ENCODE results near the gene NFIX. TPM values are rescaled to one million over a fixed set of nuclear protein-coding genes. Genes with fewer than 3 reads are reported as not detected.

The NFIX gene
- total and polyA plus RNA-seq, 2 donors (not counting 1 experiment from before 2014, with no cell fraction given), result 35.7 to 74.8 TPM

- Histone ChIP-seq H3K79me2 (ENCODE audit: control insufficient read depth, insufficient read depth, low read length) (peaks cover 99% of the 10 kb centered on the region), H3K27ac (ENCODE audit: insufficient read depth, low read length) (no peak overlapping the region), H3K9ac (ENCODE audit: insufficient read depth, low read length) (no peak overlapping the region), H3K4me2 (ENCODE audit: extremely low read depth, insufficient read depth, low read length) (no peak overlapping the region), H3K4me3 (replicated peaks in 1 of 4; ENCODE audit: control extremely low read depth in 1 of 4, insufficient read depth in 1 of 4, low read depth in 3 of 4, low read length in 4 of 4) (peak overlapping the region in 1 of 4 experiments; percentile 73), H3K27me3 (ENCODE audit: control insufficient read depth, insufficient read depth, low read length) (no peaks in the 10 kb centered on the region), H2AFZ (ENCODE audit: low read length) (no peak overlapping the region), H3K4me1 (ENCODE audit: control insufficient read depth, extremely low read depth, insufficient read depth, low read length) (peaks cover 26% of the 10 kb centered on the region), H3K36me3 (ENCODE audit: control insufficient read depth, insufficient read depth, low read length) (peaks cover 12% of the 10 kb centered on the region), H3K9me3 (ENCODE audit: control insufficient read depth, insufficient read depth, low read depth, low read length) (no peaks in the 10 kb centered on the region), H4K20me1 (ENCODE audit: control insufficient read depth, extremely low read depth, insufficient read depth, low read length) (no peaks in the 10 kb centered on the region)
- no peak for DNase-seq (ENCODE audit: low read depth in 2 of 2)
- TF ChIP-seq CTCF (conservative IDR thresholded peaks at IDR 0.05 in 1 of 2, IDR thresholded peaks at IDR 0.05 in 1 of 2; ENCODE audit: low read depth in 1 of 2, low read length in 2 of 2), result no peak
These were observed 34.1 kb downstream of the NFIX start for GRCh38 chr19:13029301-13029880.

GRCh38 chr19:13029893-13030292, 34.6 kb downstream of the NFIX start:
- Histone ChIP-seq H3K4me3 (replicated peaks in 1 of 4; ENCODE audit: control extremely low read depth in 1 of 4, insufficient read depth in 1 of 4, low read depth in 3 of 4, low read length in 4 of 4) (peak overlapping the region in 1 of 4 experiments; percentile 73), H3K9me3 (ENCODE audit: control insufficient read depth, insufficient read depth, low read depth, low read length) (no peaks in the 10 kb centered on the region), H3K4me2 (ENCODE audit: extremely low read depth, insufficient read depth, low read length) (no peak overlapping the region), H3K36me3 (ENCODE audit: control insufficient read depth, insufficient read depth, low read length) (peaks cover 12% of the 10 kb centered on the region), H2AFZ (ENCODE audit: low read length) (no peak overlapping the region), H3K27ac (ENCODE audit: insufficient read depth, low read length) (no peak overlapping the region), H4K20me1 (ENCODE audit: control insufficient read depth, extremely low read depth, insufficient read depth, low read length) (no peaks in the 10 kb centered on the region), H3K9ac (ENCODE audit: insufficient read depth, low read length) (no peak overlapping the region), H3K79me2 (ENCODE audit: control insufficient read depth, insufficient read depth, low read length) (peaks cover 99% of the 10 kb centered on the region), H3K27me3 (ENCODE audit: control insufficient read depth, insufficient read depth, low read length) (no peaks in the 10 kb centered on the region), H3K4me1 (ENCODE audit: control insufficient read depth, extremely low read depth, insufficient read depth, low read length) (peaks cover 28% of the 10 kb centered on the region)
- TF ChIP-seq CTCF (conservative IDR thresholded peaks at IDR 0.05 in 1 of 2, IDR thresholded peaks at IDR 0.05 in 1 of 2; ENCODE audit: low read depth in 1 of 2, low read length in 2 of 2) (peak; percentile 39 to 56), EZH2 (IDR thresholded peaks at IDR 0.05; ENCODE audit: low read length, missing control alignments) (no peak)
- no peak for DNase-seq (ENCODE audit: low read depth in 2 of 2)

GRCh38 chr19:13031917-13032623, 36.8 kb downstream of the NFIX start:
- H3K27me3 ChIP-seq (ENCODE audit: control insufficient read depth, insufficient read depth, low read length), result no peaks in the 10 kb centered on the region
- TF ChIP-seq EZH2 (IDR thresholded peaks at IDR 0.05; ENCODE audit: low read length, missing control alignments), result no peak
- no peak for TF ChIP-seq CTCF (conservative IDR thresholded peaks at IDR 0.05 in 1 of 2, IDR thresholded peaks at IDR 0.05 in 1 of 2; ENCODE audit: low read depth in 1 of 2, low read length in 2 of 2)
- H4K20me1 ChIP-seq (ENCODE audit: control insufficient read depth, extremely low read depth, insufficient read depth, low read length), result no peaks in the 10 kb centered on the region
- H3K9ac ChIP-seq (ENCODE audit: insufficient read depth, low read length), result no peak overlapping the region
- peaks cover 12% of the 10 kb centered on the region for H3K36me3 ChIP-seq (ENCODE audit: control insufficient read depth, insufficient read depth, low read length)
- peak; percentile 72 to 78 for DNase-seq (ENCODE audit: low read depth in 2 of 2)
- peak overlapping the region; percentile 70 for H3K4me2 ChIP-seq (ENCODE audit: extremely low read depth, insufficient read depth, low read length)
- H2AFZ ChIP-seq (ENCODE audit: low read length), result no peak overlapping the region
- H3K27ac ChIP-seq (ENCODE audit: insufficient read depth, low read length), result peak overlapping the region; percentile 73
- H3K79me2 ChIP-seq (ENCODE audit: control insufficient read depth, insufficient read depth, low read length), result peaks cover 98% of the 10 kb centered on the region
- no peaks in the 10 kb centered on the region for H3K9me3 ChIP-seq (ENCODE audit: control insufficient read depth, insufficient read depth, low read depth, low read length)
- peaks cover 38% of the 10 kb centered on the region for H3K4me1 ChIP-seq (ENCODE audit: control insufficient read depth, extremely low read depth, insufficient read depth, low read length)
- peak overlapping the region in 2 of 4 experiments; percentile 12 to 38 for H3K4me3 ChIP-seq (replicated peaks in 1 of 4; ENCODE audit: control extremely low read depth in 1 of 4, insufficient read depth in 1 of 4, low read depth in 3 of 4, low read length in 4 of 4)
